NCI-H2029 treated with DMSO at 0.1 percent for 48 hours (cell line): ENCODE measurements around the gene AQP5.

Source experiments
- DNase-seq: peaks from one replicate; lab custom pipeline; 2025; lab: John Stamatoyannopoulos, UW

Gene AQP5

GRCh38 chr12:49932533-49933130 lies 29.0 kb upstream of the AQP5 start:
- no peak for DNase-seq

GRCh38 chr12:49933796-49934195 lies 27.9 kb upstream of the AQP5 start:
- no peak for DNase-seq

GRCh38 chr12:49934505-49934904 lies 27.2 kb upstream of the AQP5 start:
- no peak for DNase-seq

GRCh38 chr12:49936925-49937324 lies 24.7 kb upstream of the AQP5 start:
- DNase-seq = no peak

DNA sequence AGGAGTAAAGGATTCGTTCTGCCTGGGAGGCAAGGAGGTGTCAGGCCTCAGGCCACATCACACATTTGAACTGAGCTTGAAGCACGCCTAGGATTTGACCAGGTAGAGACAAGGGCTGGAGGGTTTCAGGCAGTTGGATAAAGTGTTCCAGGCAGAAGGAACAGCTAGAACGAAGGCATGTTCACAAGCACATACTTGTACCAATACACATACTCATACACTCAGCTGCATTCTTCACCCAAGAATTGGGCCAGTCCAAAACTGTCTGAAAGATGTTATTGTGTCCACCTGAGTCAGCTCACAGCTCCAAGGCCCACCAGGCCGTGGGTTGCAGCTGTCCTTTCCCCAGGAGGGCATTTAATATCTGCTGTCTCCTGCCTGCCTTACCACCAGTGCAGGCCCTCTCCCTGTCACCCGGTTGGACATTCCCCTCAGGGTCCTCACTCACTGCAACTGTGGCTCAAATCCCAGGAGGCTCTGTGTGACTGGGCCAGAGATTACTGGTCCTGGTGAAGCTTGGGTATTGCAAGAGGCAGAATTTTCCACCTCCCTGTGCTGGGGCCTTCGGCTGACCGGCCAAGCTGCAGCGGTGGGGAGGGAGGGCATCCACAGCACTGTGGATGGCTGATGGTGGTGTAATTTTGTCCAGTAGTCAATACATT lies 23.9 kb upstream of the AQP5 start:
- no peak for DNase-seq

DNA sequence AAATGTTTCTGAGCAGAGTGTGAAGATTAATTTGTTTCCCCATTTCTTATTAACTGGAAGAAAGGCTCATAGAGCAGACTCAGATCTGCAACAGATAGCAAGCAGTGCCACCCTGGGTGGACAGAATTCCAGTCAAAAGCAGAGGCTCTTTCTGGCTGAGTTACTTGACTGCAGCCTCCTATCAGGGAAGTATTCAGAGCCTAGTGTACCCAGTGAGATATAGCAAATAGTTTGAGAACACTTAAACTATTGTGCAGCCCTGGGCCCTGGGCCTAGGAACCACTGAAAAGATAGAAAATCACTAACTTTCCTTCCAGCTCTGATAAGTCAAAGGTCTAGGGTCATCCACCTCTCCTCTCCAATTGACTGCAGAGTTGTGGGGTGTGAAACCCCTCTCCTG lies 22.4 kb upstream of the AQP5 start:
- no peak for DNase-seq

DNA sequence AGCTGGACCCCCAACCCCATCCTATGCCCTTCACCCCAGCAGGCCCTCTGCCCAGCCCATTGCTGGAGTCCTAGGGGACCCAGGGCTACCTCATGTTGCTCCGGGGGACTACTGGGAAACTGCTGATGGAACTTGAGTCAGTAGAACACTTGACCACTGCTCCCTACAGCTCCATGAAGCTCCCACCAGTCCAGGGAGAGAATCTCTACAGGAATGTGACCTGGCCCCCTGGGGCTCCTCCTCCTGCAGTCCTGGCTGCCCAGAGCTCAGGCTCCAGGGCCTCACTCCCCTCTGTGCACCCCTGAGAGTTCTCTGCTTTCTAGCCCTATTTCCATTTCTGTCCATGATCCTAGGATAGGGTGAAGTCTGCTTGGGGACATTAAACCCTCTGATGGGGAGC lies 22.0 kb upstream of the AQP5 start:
- no peak for DNase-seq

- no peak for DNase-seq
These were observed 19.8 kb upstream of the AQP5 start for GRCh38 chr12:49941556-49942511.

- no peak for DNase-seq
These were observed 19.2 kb upstream of the AQP5 start for GRCh38 chr12:49942512-49942893.

- no peak for DNase-seq
These were observed 18.6 kb upstream of the AQP5 start for GRCh38 chr12:49942921-49943624.

DNA sequence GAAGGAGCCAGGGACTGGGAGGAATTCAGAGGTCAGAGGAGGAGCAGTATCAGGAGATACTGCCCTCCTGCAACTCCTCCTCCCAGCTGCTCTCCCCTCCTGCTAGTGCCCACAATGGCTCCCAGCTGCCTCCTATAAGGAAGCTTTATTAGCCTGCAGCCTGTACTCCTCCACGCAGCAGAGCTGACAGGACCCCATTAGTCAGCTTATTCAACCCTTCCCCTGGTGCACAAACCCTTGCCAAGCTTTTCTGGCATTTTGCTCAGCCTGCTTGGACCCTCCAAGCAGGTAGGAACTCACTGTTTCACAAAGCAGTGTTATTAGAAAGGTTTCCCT lies 18.1 kb upstream of the AQP5 start:
- no peak for DNase-seq

GRCh38 chr12:49944046-49944445 lies 17.6 kb upstream of the AQP5 start:
- no peak for DNase-seq

DNA sequence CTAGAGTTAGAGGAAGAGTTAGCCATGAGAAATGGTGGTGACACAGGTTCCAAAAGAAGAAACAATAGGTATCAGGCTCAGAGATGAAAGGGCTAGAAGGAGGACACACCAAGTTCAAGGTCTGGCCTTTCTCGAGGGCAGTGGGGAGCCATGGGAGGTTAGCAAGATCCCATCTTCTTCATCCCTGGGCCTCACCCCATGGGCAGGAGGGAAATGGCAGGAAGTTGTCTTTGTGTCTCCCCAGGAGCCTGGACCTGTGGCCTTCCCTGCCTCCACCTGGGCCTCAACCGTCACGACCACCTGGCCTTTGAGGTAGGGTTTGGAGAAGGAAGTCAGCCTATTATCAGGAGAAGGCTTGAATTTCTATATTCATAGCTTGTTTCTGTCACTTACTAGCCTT lies 17.0 kb upstream of the AQP5 start:
- no peak for DNase-seq

- no peak for DNase-seq
These were observed 16.1 kb upstream of the AQP5 start for GRCh38 chr12:49945394-49946080.

DNA sequence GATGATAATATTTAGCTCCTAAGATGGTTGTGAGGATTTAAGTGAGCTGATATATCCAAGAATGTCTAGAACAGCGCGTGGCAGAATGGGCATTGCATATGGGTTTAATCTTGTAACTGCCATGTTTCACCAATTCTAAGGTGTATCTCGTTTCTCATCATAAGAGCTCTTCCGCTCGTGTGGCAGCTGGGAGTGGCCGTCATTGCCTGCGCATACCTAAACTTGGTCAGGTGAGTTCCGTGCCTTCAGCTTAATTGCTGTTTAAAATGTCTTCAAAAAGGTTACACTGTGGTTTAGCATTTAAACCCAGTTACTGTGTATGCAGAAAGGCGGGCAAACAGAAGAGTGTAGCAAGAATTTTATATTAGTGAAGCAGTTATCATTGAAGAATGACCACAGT lies 15.6 kb upstream of the AQP5 start:
- DNase-seq = no peak

DNA sequence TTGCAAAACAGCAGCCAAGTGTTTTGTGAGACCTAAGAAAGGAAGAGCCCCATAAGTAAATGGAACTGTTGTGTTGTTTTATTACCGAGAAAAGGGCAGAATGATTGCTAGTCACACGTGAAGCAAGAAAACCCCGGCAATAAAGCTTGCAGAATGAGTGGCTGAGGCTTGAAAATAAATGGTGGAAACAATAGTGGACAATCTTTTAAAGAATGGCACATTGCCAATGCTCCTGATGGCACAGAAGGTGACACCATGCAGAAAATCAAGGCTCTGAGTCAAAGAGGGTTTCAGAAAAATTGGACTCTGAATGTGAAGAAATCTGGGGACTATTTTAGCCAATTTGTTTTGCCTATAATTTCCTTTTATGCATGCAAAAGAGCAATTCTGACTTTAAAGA lies 15.2 kb upstream of the AQP5 start:
- DNase-seq = no peak

DNA sequence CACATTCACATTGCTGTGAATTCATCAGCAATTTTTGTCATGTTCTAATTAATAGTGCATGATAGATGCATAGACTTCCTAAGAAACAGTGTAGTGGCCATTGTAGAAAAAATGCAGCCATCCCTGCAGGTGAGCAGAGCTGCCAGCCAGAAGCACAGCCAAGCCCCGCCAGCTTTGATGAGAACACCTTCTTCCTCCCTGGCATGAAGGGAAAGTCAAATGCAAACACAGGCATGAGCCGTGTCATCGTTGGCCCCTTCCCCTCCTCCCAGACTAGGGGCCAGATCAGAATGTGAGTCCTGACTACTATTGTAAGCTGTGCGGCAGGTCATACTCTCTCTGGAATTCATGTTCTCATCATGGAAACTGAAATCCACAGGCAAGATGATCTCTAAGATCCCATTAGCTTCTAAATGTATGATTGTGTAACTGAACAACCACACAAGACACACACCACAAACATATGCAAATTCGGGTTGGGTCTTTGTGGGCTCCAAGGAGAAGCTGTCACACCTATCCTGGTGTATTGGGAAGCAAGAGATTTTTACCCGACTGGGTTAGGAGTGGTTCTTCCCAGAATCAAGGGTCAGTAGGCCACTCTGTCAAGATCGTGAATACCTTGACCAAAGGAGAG lies 14.0 kb upstream of the AQP5 start:
- DNase-seq = no peak

GRCh38 chr12:49948866-49949845 lies 12.5 kb upstream of the AQP5 start:
- DNase-seq = no peak

- no peak for DNase-seq
These were observed 11.8 kb upstream of the AQP5 start for GRCh38 chr12:49949866-49950265.
